ENCODE data around the gene BCAP29. TPM values are rescaled to one million over a fixed set of nuclear protein-coding genes. Genes with fewer than 3 reads are reported as not detected.

The BCAP29 gene
- total RNA-seq, 1 donor from 2014 or later: 54.9 TPM

GRCh38 chr7:107643938-107644308, 63.9 kb downstream of the BCAP29 start:
- no peak for FAIRE-seq

GRCh38 chr7:107644309-107644974, 64.4 kb downstream of the BCAP29 start:
- TF ChIP-seq EZH2 (IDR thresholded peaks at IDR 0.05; ENCODE audit: insufficient read depth, low read length): no peak
- no peak for TF ChIP-seq CTCF (IDR thresholded peaks at IDR 0.05; ENCODE audit: insufficient read depth, low read depth, low read length)
- Histone ChIP-seq H3K9me3 (ENCODE audit: insufficient read depth, low read depth, low read length) (no peaks in the 10 kb centered on the region), H3K79me2 (ENCODE audit: insufficient read depth, low read length) (no peaks in the 10 kb centered on the region), H3K4me1 (ENCODE audit: insufficient read depth, low read length) (peaks cover 3% of the 10 kb centered on the region), H3K36me3 (ENCODE audit: insufficient read depth, low read length) (no peaks in the 10 kb centered on the region), H2AFZ (ENCODE audit: low read depth, low read length) (no peak overlapping the region), H3K27ac (ENCODE audit: low read depth, low read length) (no peak overlapping the region), H3K27me3 (ENCODE audit: insufficient read depth, low read length) (no peaks in the 10 kb centered on the region), H4K20me1 (ENCODE audit: insufficient read depth, low read length) (no peaks in the 10 kb centered on the region), H3K9ac (ENCODE audit: low read length) (no peak overlapping the region), H3K4me3 (ENCODE audit: insufficient read depth, low read depth, low read length) (no peak overlapping the region), H3K4me2 (ENCODE audit: low read length) (no peak overlapping the region)
- peaks cover 5% of the 10 kb centered on the region for H3K4me1 Mint-ChIP-seq (ENCODE audit: low read depth, unreplicated experiment)
- DNase-seq (ENCODE audit: low read depth) (no peak), FAIRE-seq (no peak)
- H3K27me3 Mint-ChIP-seq (ENCODE audit: low read depth, unreplicated experiment): peaks cover 8% of the 10 kb centered on the region
- no peak overlapping the region for H3K4me3 Mint-ChIP-seq (ENCODE audit: unreplicated experiment)
- H3K27ac Mint-ChIP-seq (ENCODE audit: unreplicated experiment): no peak overlapping the region
- H3K36me3 Mint-ChIP-seq (ENCODE audit: low read depth, unreplicated experiment): no peaks in the 10 kb centered on the region
- H3K9me3 Mint-ChIP-seq (ENCODE audit: unreplicated experiment): peaks cover 4% of the 10 kb centered on the region

More at GRCh38 chr7:107643938-107644308, 63.9 kb downstream of the BCAP29 start:
- no peak overlapping the region for H3K27ac Mint-ChIP-seq (ENCODE audit: unreplicated experiment)
- H3K79me2 ChIP-seq (ENCODE audit: insufficient read depth, low read length): no peaks in the 10 kb centered on the region
- no peaks in the 10 kb centered on the region for H3K9me3 ChIP-seq (ENCODE audit: insufficient read depth, low read depth, low read length)
- peaks cover 5% of the 10 kb centered on the region for H3K4me1 Mint-ChIP-seq (ENCODE audit: low read depth, unreplicated experiment)
- no peaks in the 10 kb centered on the region for H3K27me3 ChIP-seq (ENCODE audit: insufficient read depth, low read length)
- peaks cover 4% of the 10 kb centered on the region for H3K9me3 Mint-ChIP-seq (ENCODE audit: unreplicated experiment)
- no peak overlapping the region for H3K4me3 Mint-ChIP-seq (ENCODE audit: unreplicated experiment)
- no peaks in the 10 kb centered on the region for H4K20me1 ChIP-seq (ENCODE audit: insufficient read depth, low read length)
- H3K27me3 Mint-ChIP-seq (ENCODE audit: low read depth, unreplicated experiment): peaks cover 7% of the 10 kb centered on the region
- no peak overlapping the region for H3K9ac ChIP-seq (ENCODE audit: low read length)
- no peak for TF ChIP-seq CTCF (IDR thresholded peaks at IDR 0.05; ENCODE audit: insufficient read depth, low read depth, low read length)
- no peak for TF ChIP-seq EZH2 (IDR thresholded peaks at IDR 0.05; ENCODE audit: insufficient read depth, low read length)
- H3K4me1 ChIP-seq (ENCODE audit: insufficient read depth, low read length): peaks cover 3% of the 10 kb centered on the region
- no peaks in the 10 kb centered on the region for H3K36me3 Mint-ChIP-seq (ENCODE audit: low read depth, unreplicated experiment)
- H3K27ac ChIP-seq (ENCODE audit: low read depth, low read length): no peak overlapping the region
- no peak for DNase-seq (ENCODE audit: low read depth)
- no peak overlapping the region for H2AFZ ChIP-seq (ENCODE audit: low read depth, low read length)
- no peak overlapping the region for H3K4me2 ChIP-seq (ENCODE audit: low read length)
- no peaks in the 10 kb centered on the region for H3K36me3 ChIP-seq (ENCODE audit: insufficient read depth, low read length)
- no peak overlapping the region for H3K4me3 ChIP-seq (ENCODE audit: insufficient read depth, low read depth, low read length)

GRCh38 chr7:107652642-107653041, 72.6 kb downstream of the BCAP29 start:
- H3K9ac ChIP-seq (ENCODE audit: low read length): no peak overlapping the region
- peaks cover 2% of the 10 kb centered on the region for H3K36me3 Mint-ChIP-seq (ENCODE audit: low read depth, unreplicated experiment)
- no peaks in the 10 kb centered on the region for H3K4me1 Mint-ChIP-seq (ENCODE audit: low read depth, unreplicated experiment)
- H2AFZ ChIP-seq (ENCODE audit: low read depth, low read length): no peak overlapping the region
- H3K4me3 ChIP-seq (ENCODE audit: insufficient read depth, low read depth, low read length): no peak overlapping the region
- no peaks in the 10 kb centered on the region for H3K9me3 ChIP-seq (ENCODE audit: insufficient read depth, low read depth, low read length)
- no peaks in the 10 kb centered on the region for H3K36me3 ChIP-seq (ENCODE audit: insufficient read depth, low read length)
- TF ChIP-seq EZH2 (IDR thresholded peaks at IDR 0.05; ENCODE audit: insufficient read depth, low read length): no peak
- TF ChIP-seq CTCF (IDR thresholded peaks at IDR 0.05; ENCODE audit: insufficient read depth, low read depth, low read length): no peak
- H3K4me1 ChIP-seq (ENCODE audit: insufficient read depth, low read length): no peaks in the 10 kb centered on the region
- H3K27me3 Mint-ChIP-seq (ENCODE audit: low read depth, unreplicated experiment): peaks cover 8% of the 10 kb centered on the region
- peaks cover 11% of the 10 kb centered on the region for H3K9me3 Mint-ChIP-seq (ENCODE audit: unreplicated experiment)
- no peak for DNase-seq (ENCODE audit: low read depth)
- H3K27me3 ChIP-seq (ENCODE audit: insufficient read depth, low read length): no peaks in the 10 kb centered on the region
- no peak for FAIRE-seq
- H3K27ac ChIP-seq (ENCODE audit: low read depth, low read length): no peak overlapping the region
- H4K20me1 ChIP-seq (ENCODE audit: insufficient read depth, low read length): no peaks in the 10 kb centered on the region
- no peak overlapping the region for H3K4me2 ChIP-seq (ENCODE audit: low read length)
- H3K27ac Mint-ChIP-seq (ENCODE audit: unreplicated experiment): no peak overlapping the region
- no peak overlapping the region for H3K4me3 Mint-ChIP-seq (ENCODE audit: unreplicated experiment)
- H3K79me2 ChIP-seq (ENCODE audit: insufficient read depth, low read length): no peaks in the 10 kb centered on the region

All from astrocyte (in vitro differentiated cells and primary cell).